GM18867 (cell line): ENCODE data around the gene RIC3.
"Not testable (repeated sequence)": the region's sequence is repeated elsewhere in the genome, so short reads cannot be mapped to it uniquely, and the experiment has no call there.

ENCODE experiments used
- ATAC-seq: cut with Tn5 transposase; IDR thresholded peaks from one replicate; pipeline ENCODE4 v1.9.1; 2021; ENCODE audit warnings: mild to moderate bottlenecking, moderate library complexity; ENCODE audit not compliant: unreplicated experiment

Gene RIC3

GRCh38 chr11:8192016-8192895, 23.4 kb upstream of the RIC3 start:
- ATAC-seq, result peak; percentile 55

GRCh38 chr11:8190431-8190830, 21.6 kb upstream of the RIC3 start:
- no peak for ATAC-seq

GRCh38 chr11:8186429-8186828, 17.6 kb upstream of the RIC3 start:
- ATAC-seq, result no peak

GRCh38 chr11:8183111-8183510, 14.3 kb upstream of the RIC3 start:
- no peak for ATAC-seq

GRCh38 chr11:8180469-8180868, 11.6 kb upstream of the RIC3 start:
- no peak for ATAC-seq

- no peak for ATAC-seq
These were observed 9.5 kb upstream of the RIC3 start for GRCh38 chr11:8178297-8178696.

GRCh38 chr11:8177136-8177535, 8.3 kb upstream of the RIC3 start:
- ATAC-seq, result no peak

- no peak for ATAC-seq
These were observed 1.0 kb downstream of the RIC3 start for GRCh38 chr11:8167796-8168195.

GRCh38 chr11:8164746-8165145, 4.1 kb downstream of the RIC3 start:
- no peak for ATAC-seq

- ATAC-seq, result not testable (repeated sequence)
These were observed 7.1 kb downstream of the RIC3 start for GRCh38 chr11:8161627-8162304.

- no peak for ATAC-seq
These were observed 11.9 kb downstream of the RIC3 start for GRCh38 chr11:8156877-8157276.

GRCh38 chr11:8149726-8150125, 19.1 kb downstream of the RIC3 start:
- no peak for ATAC-seq

- no peak for ATAC-seq
These were observed 30.3 kb downstream of the RIC3 start for GRCh38 chr11:8138526-8138925.

- no peak for ATAC-seq
These were observed 41.4 kb downstream of the RIC3 start for GRCh38 chr11:8127447-8127846.

- ATAC-seq, result no peak
These were observed 42.1 kb downstream of the RIC3 start for GRCh38 chr11:8126649-8127289.

GRCh38 chr11:8122173-8122764, 46.6 kb downstream of the RIC3 start:
- ATAC-seq, result no peak

- no peak for ATAC-seq
These were observed 57.2 kb downstream of the RIC3 start for GRCh38 chr11:8111636-8112035.

GRCh38 chr11:8110396-8110795, 58.4 kb downstream of the RIC3 start:
- no peak for ATAC-seq

GRCh38 chr11:8109675-8110074, 59.1 kb downstream of the RIC3 start:
- ATAC-seq, result no peak

- ATAC-seq, result no peak
These were observed 60.4 kb downstream of the RIC3 start for GRCh38 chr11:8108421-8108820.

GRCh38 chr11:8107642-8108041, 61.2 kb downstream of the RIC3 start:
- ATAC-seq, result no peak
